Ascending aorta (tissue), 2 donors: ENCODE measurements around the gene KNDC1. TPM values are rescaled to one million over a fixed set of nuclear protein-coding genes. Genes with fewer than 3 reads are reported as not detected.

ENCODE experiments used
- DNase-seq, 2 donors: peaks; one replicate each; pipeline ENCODE4 v3.0.0-alpha.2; 2019; ENCODE audit warnings: low spot score in 2 of 2
- H3K27ac ChIP-seq, 2 donors: fragments of 200-600 bp; sonication (generic); one replicate each; pipeline ENCODE4 v1.5.1; 2016 to 2017; ENCODE audit warnings: mild to moderate bottlenecking in 1 of 2
- H3K27me3 ChIP-seq: fragments of 200-600 bp; sonication (generic); one replicate; pipeline ENCODE4 v1.5.1; 2017
- H3K36me3 ChIP-seq, 2 donors: fragments of 200-600 bp; sonication (generic); one replicate each; pipeline ENCODE4 v1.5.1; 2016
- H3K4me1 ChIP-seq, 2 donors: fragments of 200-600 bp; sonication (generic); one replicate each; pipeline ENCODE4 v1.5.1; 2016 to 2017; ENCODE audit warnings: mild to moderate bottlenecking in 1 of 2
- H3K4me3 ChIP-seq, 2 donors: fragments of 200-600 bp; sonication (generic); one replicate each; pipeline ENCODE4 v1.5.1; 2016 to 2017; ENCODE audit warnings: mild to moderate bottlenecking in 1 of 2
- H3K9me3 ChIP-seq, 2 donors: fragments of 200-600 bp; sonication (generic); one replicate each; pipeline ENCODE4 v1.5.1; 2016
- intact Hi-C: fragments of 100-400 bp; cut with DNase I; formaldehyde crosslinking; loops from one replicate; pipeline ENCODE4 v1.15.1; 2023
- total RNA-seq: library from RNA; depleted of rRNA; stranded (reverse); fragments of >200 nt; gene quantifications from one replicate; pipeline ENCODE4 v1.1.0, GENCODE V29; 2016
- TF ChIP-seq, protein P1 (sequence below), 3 experiments: fragments of 200-600 bp in 2 of 3; fragments of 450-650 bp in 1 of 3; sonication (generic) in 2 of 3; IDR thresholded peaks; one replicate each; pipeline ENCODE4 v1.5.1; 2016 to 2019; ENCODE audit warnings: antibody characterized with exemption in 3 of 3, mild to moderate bottlenecking in 1 of 3, moderate library complexity in 1 of 3

The KNDC1 gene
- total RNA-seq, 1 donor from 2014 or later: 0.21 TPM

DNA sequence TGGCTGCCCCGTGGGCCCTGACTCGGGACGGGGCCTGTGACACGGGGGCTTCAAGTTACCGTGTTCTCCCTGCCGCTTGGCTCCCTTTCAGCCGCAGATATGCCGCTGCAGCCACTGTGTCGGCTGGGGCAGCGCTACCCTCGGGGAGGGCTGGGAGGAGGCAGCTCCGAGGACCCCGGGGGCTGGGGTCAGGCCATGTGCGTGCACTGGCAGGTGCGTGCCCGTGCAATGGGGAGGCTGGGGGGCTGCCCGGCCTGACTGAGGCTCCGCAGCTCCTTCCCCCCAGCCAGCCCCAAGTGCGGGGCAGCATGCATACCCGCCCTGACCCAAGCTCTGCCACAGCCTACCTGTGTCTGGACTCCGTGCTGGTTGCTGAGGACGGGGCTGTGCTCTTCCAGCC lies 29.2 kb downstream of the KNDC1 start:
- H3K27ac ChIP-seq: no peak overlapping the region
- no peaks in the 10 kb centered on the region for H3K9me3 ChIP-seq
- no peaks in the 10 kb centered on the region for H3K27me3 ChIP-seq
- H3K4me1 ChIP-seq: no peaks in the 10 kb centered on the region
- no peaks in the 10 kb centered on the region for H3K36me3 ChIP-seq
- TF ChIP-seq, protein P1, sequence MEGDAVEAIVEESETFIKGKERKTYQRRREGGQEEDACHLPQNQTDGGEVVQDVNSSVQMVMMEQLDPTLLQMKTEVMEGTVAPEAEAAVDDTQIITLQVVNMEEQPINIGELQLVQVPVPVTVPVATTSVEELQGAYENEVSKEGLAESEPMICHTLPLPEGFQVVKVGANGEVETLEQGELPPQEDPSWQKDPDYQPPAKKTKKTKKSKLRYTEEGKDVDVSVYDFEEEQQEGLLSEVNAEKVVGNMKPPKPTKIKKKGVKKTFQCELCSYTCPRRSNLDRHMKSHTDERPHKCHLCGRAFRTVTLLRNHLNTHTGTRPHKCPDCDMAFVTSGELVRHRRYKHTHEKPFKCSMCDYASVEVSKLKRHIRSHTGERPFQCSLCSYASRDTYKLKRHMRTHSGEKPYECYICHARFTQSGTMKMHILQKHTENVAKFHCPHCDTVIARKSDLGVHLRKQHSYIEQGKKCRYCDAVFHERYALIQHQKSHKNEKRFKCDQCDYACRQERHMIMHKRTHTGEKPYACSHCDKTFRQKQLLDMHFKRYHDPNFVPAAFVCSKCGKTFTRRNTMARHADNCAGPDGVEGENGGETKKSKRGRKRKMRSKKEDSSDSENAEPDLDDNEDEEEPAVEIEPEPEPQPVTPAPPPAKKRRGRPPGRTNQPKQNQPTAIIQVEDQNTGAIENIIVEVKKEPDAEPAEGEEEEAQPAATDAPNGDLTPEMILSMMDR (IDR thresholded peaks at IDR 0.05): no peak
- H3K4me3 ChIP-seq: no peak overlapping the region
- intact Hi-C loops: no loop called here
- no peak for DNase-seq

DNA sequence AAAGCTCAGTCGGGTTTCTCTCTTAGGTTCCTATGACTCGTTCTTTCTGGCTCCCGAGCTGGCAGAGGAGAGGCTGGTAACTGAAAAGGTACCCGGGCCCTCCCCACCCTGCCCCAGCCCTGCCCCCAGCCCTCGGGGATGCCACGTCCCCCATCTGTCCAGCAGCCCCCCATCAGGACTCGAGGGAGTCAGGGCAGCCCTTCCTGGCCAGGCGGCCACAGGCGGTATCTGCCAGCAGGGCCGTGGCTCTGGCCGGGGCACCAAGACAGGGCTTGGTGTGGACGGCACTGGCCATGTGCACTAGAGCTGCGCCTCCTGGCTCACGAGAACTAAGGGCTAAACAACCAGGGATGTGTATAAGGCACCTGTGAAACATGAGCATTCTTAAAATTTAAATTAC lies 29.7 kb downstream of the KNDC1 start:
- TF ChIP-seq, protein P1 (IDR thresholded peaks at IDR 0.05): no peak
- no peaks in the 10 kb centered on the region for H3K27me3 ChIP-seq
- H3K4me1 ChIP-seq: no peaks in the 10 kb centered on the region
- no peak overlapping the region for H3K27ac ChIP-seq
- no peaks in the 10 kb centered on the region for H3K9me3 ChIP-seq
- H3K36me3 ChIP-seq: no peaks in the 10 kb centered on the region
- intact Hi-C loops: no loop called here
- no peak overlapping the region for H3K4me3 ChIP-seq
- no peak for DNase-seq

DNA sequence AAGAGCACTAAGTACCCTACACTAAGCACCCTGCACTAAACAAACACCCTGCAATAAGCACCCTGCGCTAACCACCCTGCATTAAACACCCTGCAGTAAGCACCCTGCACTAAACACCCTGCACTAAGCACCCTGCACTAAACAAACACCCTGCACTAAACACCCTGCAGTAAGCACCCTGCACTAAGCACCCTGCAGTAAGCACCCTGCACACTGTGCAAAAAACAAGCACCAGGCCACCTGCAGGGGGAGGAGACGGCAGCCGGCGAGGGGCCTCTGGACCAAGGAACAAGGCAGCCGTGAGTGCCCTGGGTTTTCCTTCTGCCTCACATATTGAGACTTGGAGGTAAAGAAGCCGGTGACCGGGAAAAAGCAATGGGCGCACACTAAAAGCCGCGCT lies 30.2 kb downstream of the KNDC1 start:
- TF ChIP-seq, protein P1 (IDR thresholded peaks at IDR 0.05): no peak
- no peak for DNase-seq
- H3K9me3 ChIP-seq: no peaks in the 10 kb centered on the region
- H3K27ac ChIP-seq: no peak overlapping the region
- intact Hi-C loops: no loop called here
- no peaks in the 10 kb centered on the region for H3K4me1 ChIP-seq
- H3K27me3 ChIP-seq: no peaks in the 10 kb centered on the region
- H3K36me3 ChIP-seq: no peaks in the 10 kb centered on the region
- H3K4me3 ChIP-seq: no peak overlapping the region

DNA sequence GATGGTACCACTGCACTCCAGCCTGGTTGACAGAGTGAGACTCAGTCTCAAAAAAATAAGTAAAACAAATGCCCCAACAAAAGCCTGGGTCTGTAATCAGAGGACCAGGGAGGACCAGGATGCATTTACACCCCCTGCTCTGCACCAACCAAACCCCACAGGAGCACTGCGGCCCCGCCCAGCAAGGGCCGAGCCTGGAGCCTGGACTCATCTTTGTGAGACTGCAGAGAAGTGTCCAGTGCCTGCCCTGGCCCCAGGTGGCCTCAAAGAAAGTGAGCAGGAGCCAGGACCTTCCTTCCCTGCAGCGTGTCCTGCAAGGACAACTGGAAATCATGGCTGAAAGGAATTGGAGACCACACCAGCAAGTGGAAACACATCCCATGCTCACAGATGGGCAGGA lies 31.6 kb downstream of the KNDC1 start:
- DNase-seq: no peak
- Histone ChIP-seq H3K9me3 (no peaks in the 10 kb centered on the region), H3K27me3 (no peaks in the 10 kb centered on the region), H3K27ac (no peak overlapping the region), H3K4me1 (no peaks in the 10 kb centered on the region), H3K36me3 (no peaks in the 10 kb centered on the region), H3K4me3 (no peak overlapping the region)
- intact Hi-C loops: no loop called here
- TF ChIP-seq, protein P1 (IDR thresholded peaks at IDR 0.05): no peak

DNA sequence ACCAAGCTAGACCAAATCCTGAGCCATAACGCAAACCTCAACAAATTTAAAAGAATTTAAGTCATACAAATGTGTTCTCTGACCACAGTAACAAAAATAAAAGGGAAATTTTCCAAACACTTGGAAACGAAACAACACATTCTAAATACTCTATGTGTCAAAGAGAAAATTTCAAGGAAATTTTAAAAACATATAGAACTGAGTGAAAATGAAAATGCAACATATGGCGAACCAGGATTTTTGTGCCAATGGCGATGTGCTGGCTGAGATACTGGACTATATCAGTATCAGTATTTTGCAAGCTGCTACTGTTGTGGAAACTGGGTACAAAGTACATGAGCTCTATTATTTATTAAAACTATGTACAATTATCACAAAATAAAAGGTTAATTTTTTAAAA lies 34.1 kb downstream of the KNDC1 start:
- H3K27me3 ChIP-seq: no peaks in the 10 kb centered on the region
- intact Hi-C loops: no loop called here
- no peak overlapping the region for H3K4me3 ChIP-seq
- no peak overlapping the region for H3K27ac ChIP-seq
- no peaks in the 10 kb centered on the region for H3K4me1 ChIP-seq
- H3K9me3 ChIP-seq: no peaks in the 10 kb centered on the region
- no peaks in the 10 kb centered on the region for H3K36me3 ChIP-seq
- no peak for DNase-seq
- TF ChIP-seq, protein P1 (IDR thresholded peaks at IDR 0.05): no peak

DNA sequence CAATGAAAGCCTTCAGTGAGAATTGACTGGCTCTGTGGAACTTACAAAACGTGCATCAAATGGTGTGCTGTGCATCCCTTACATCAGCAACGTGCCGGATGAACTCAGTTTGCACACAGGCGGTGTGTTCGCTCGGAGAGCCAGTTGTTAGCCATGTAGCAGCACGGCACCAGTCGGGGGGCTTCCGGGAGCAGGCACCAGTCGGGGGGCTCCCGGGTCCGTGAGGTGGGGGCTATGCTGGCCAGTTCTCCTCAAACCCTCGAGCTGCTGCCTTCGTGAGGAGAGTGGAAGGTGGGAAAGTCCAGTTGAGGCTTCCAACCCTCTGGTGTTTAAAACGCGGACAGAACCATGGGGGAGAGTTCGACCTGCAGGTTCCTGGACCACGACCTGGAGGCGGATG lies 35.1 kb downstream of the KNDC1 start:
- TF ChIP-seq, protein P1 (IDR thresholded peaks at IDR 0.05): no peak
- Histone ChIP-seq H3K4me1 (no peaks in the 10 kb centered on the region), H3K36me3 (no peaks in the 10 kb centered on the region), H3K27me3 (no peaks in the 10 kb centered on the region), H3K4me3 (no peak overlapping the region), H3K27ac (no peak overlapping the region), H3K9me3 (no peaks in the 10 kb centered on the region)
- DNase-seq: no peak
- intact Hi-C loops: no loop called here
